B cell (primary cell): ENCODE measurements around the gene SLFN12. TPM values are rescaled to one million over a fixed set of nuclear protein-coding genes. Genes with fewer than 3 reads are reported as not detected.

Experiments used
- ATAC-seq: fragments of 200-7000 bp; cut with Tn5 transposase; one replicate; pipeline ENCODE4 v1.10.0; 2021; ENCODE audit warnings: low read depth, mild to moderate bottlenecking, moderate number of reproducible peaks, moderate library complexity
- CTCF ChIA-PET: fragments of 350-600 bp; sonication (Branson Sonifier 250); formaldehyde crosslinking; loops from one replicate; lab custom pipeline; 2021; ENCODE audit warnings: antibody characterized with exemption, inconsistent platforms; lab: Charles Lee
- POLR2A ChIA-PET: fragments of 350-600 bp; sonication (Branson Sonifier 250); formaldehyde crosslinking; loops from one replicate; lab custom pipeline; 2021; ENCODE audit warnings: antibody characterized with exemption; lab: Charles Lee
- DNase-seq: peaks from one replicate; pipeline ENCODE4 v3.0.0; 2013
- H2AFZ ChIP-seq: 2 replicates; pipeline ENCODE4 v1.6.1; 2012; ENCODE audit warnings: mild to moderate bottlenecking, low read depth, low read length; ENCODE audit not compliant: insufficient read depth, poor library complexity, severe bottlenecking
- H3K27ac ChIP-seq, 2 donors: 1 replicate in 1 of 2; 2 replicates in 1 of 2; pipeline ENCODE4 v1.5.1; 2012 to 2013; ENCODE audit warnings: low read length in 2 of 2, mild to moderate bottlenecking in 2 of 2, moderate library complexity in 1 of 2
- H3K27me3 ChIP-seq, 4 experiments: fragments of 200-600 bp in 1 of 4; sonication (generic) in 1 of 4; replicated peaks in 1 of 4; 1 replicate in 2 of 4; 2 replicates in 2 of 4; pipeline versions ENCODE4 v1.6.1 to v1.7.0; 2013 to 2016; ENCODE audit warnings: low read length in 3 of 4, mild to moderate bottlenecking in 2 of 4, mixed read lengths in 1 of 4, moderate library complexity in 1 of 4; ENCODE audit not compliant: insufficient read depth in 4 of 4, control insufficient read depth in 3 of 4; ENCODE audit errors: control extremely low read depth in 1 of 4
- H3K36me3 ChIP-seq, 2 experiments: replicated peaks in 1 of 2; 1 replicate in 1 of 2; 2 replicates in 1 of 2; pipeline versions ENCODE4 v1.6.1 to v1.7.1; 2013; ENCODE audit warnings: low read length in 1 of 2; ENCODE audit not compliant: insufficient read depth in 2 of 2, control insufficient read depth in 1 of 2; ENCODE audit errors: control extremely low read depth in 1 of 2, extremely low read depth in 1 of 2
- H3K4me1 ChIP-seq, 2 donors: fragments of 200-600 bp in 1 of 2; sonication (generic) in 1 of 2; 1 replicate in 1 of 2; 2 replicates in 1 of 2; pipeline versions ENCODE4 v1.5.1 to v1.6.1; 2013 to 2017; ENCODE audit warnings: low read length in 2 of 2; ENCODE audit not compliant: control insufficient read depth in 2 of 2, insufficient read depth in 2 of 2
- H3K4me2 ChIP-seq: replicated peaks from 2 replicates; pipeline ENCODE3; 2012; ENCODE audit warnings: mild to moderate bottlenecking, low read depth, low read length; ENCODE audit not compliant: poor library complexity, severe bottlenecking
- H3K4me3 ChIP-seq, 5 experiments: fragments of 200-600 bp in 1 of 5; sonication (generic) in 1 of 5; 1 replicate in 3 of 5; 2 replicates in 2 of 5; pipeline versions ENCODE4 v1.5.1 to v1.7.0; 2011 to 2016; ENCODE audit warnings: low read length in 4 of 5, mild to moderate bottlenecking in 4 of 5, low read depth in 2 of 5, control low read depth in 1 of 5, moderate library complexity in 1 of 5; ENCODE audit not compliant: insufficient read depth in 1 of 5; ENCODE audit errors: control extremely low read depth in 1 of 5, extremely low read depth in 1 of 5
- H3K79me2 ChIP-seq: fragments of 200-600 bp; sonication (generic); one replicate; pipeline ENCODE4 v1.6.0; 2016; ENCODE audit warnings: low read length; ENCODE audit not compliant: control insufficient read depth, insufficient read depth
- H3K9ac ChIP-seq: fragments of 200-600 bp; sonication (generic); 2 replicates; pipeline ENCODE4 v1.6.1; 2017; ENCODE audit warnings: mild to moderate bottlenecking, low read length, moderate library complexity
- H3K9me3 ChIP-seq, 3 donors: one replicate each; pipeline versions ENCODE4 v1.6.1 to v1.7.1; 2013; ENCODE audit warnings: low read length in 2 of 3; ENCODE audit not compliant: control insufficient read depth in 2 of 3, insufficient read depth in 1 of 3; ENCODE audit errors: control extremely low read depth in 1 of 3
- H4K20me1 ChIP-seq: 2 replicates; pipeline ENCODE4 v1.6.0; 2012; ENCODE audit warnings: mild to moderate bottlenecking, low read length; ENCODE audit not compliant: insufficient read depth, control insufficient read depth, poor library complexity, severe bottlenecking
- H3K27ac Mint-ChIP-seq: one replicate; pipeline ENCODE4 v1.8.0; 2021; ENCODE audit warnings: mixed read lengths
- H3K27me3 Mint-ChIP-seq: one replicate; pipeline ENCODE4 v1.8.0; 2021; ENCODE audit warnings: mixed read lengths
- H3K4me1 Mint-ChIP-seq: one replicate; pipeline ENCODE4 v1.8.0; 2021; ENCODE audit warnings: mixed read lengths
- H3K4me3 Mint-ChIP-seq: one replicate; pipeline ENCODE4 v1.8.0; 2021; ENCODE audit warnings: mixed read lengths
- H3K9me3 Mint-ChIP-seq: one replicate; pipeline ENCODE4 v1.8.0; 2022; ENCODE audit warnings: mixed read lengths; ENCODE audit not compliant: insufficient read depth
- EZH2 ChIP-seq: IDR thresholded peaks from 2 replicates; pipeline ENCODE4 v1.6.1; 2012; ENCODE audit warnings: borderline replicate concordance, low read depth, mild to moderate bottlenecking, moderate library complexity, low read length; ENCODE audit not compliant: insufficient read depth, poor library complexity, severe bottlenecking
- WGBS: methylation state at CpG from one replicate; pipeline ENCODE4 v1.1.5; 2013; ENCODE audit warnings: missing lambda C conversion rate; ENCODE audit not compliant: insufficient coverage; 5-methylcytosine and 5-hydroxymethylcytosine counted together
- intact Hi-C: fragments of 100-400 bp; cut with micrococcal nuclease; formaldehyde crosslinking; loops from one replicate; pipeline ENCODE4 v1.10.0; 2022
- polyA minus RNA-seq: library from RNA; depleted of rRNA, polyadenylated mRNA; stranded (reverse); fragments of >200 nt; gene quantifications from 2 replicates; pipeline ENCODE4 v1.2.3, GENCODE V29; 2012
- polyA plus RNA-seq: library from polyadenylated mRNA; depleted of rRNA; stranded (reverse); fragments of >200 nt; gene quantifications from 2 replicates; pipeline ENCODE4 v1.2.3, GENCODE V29; 2012
- total RNA-seq, 2 donors: library from RNA; stranded (reverse); fragments of 120-200 nt in 1 of 2; gene quantifications; 1 replicate in 1 of 2; 2 replicates in 1 of 2; pipeline versions ENCODE4 v1.2.3 to v1.2.4, GENCODE V29; 2013 to 2022
- TF ChIP-seq, protein P1 (sequence below): fragments of 200-600 bp; IDR thresholded peaks from one replicate; pipeline ENCODE4 v1.8.0; 2022; ENCODE audit warnings: antibody characterized with exemption, mild to moderate bottlenecking

The SLFN12 gene
- 8.0 and 10.4 TPM in 2 replicates for total RNA-seq
- total RNA-seq (2013), result 7.9 TPM
- 1.9 and 2.5 TPM in 2 replicates for polyA plus RNA-seq
- polyA minus RNA-seq, result 1.6 and 3.7 TPM in 2 replicates

DNA sequence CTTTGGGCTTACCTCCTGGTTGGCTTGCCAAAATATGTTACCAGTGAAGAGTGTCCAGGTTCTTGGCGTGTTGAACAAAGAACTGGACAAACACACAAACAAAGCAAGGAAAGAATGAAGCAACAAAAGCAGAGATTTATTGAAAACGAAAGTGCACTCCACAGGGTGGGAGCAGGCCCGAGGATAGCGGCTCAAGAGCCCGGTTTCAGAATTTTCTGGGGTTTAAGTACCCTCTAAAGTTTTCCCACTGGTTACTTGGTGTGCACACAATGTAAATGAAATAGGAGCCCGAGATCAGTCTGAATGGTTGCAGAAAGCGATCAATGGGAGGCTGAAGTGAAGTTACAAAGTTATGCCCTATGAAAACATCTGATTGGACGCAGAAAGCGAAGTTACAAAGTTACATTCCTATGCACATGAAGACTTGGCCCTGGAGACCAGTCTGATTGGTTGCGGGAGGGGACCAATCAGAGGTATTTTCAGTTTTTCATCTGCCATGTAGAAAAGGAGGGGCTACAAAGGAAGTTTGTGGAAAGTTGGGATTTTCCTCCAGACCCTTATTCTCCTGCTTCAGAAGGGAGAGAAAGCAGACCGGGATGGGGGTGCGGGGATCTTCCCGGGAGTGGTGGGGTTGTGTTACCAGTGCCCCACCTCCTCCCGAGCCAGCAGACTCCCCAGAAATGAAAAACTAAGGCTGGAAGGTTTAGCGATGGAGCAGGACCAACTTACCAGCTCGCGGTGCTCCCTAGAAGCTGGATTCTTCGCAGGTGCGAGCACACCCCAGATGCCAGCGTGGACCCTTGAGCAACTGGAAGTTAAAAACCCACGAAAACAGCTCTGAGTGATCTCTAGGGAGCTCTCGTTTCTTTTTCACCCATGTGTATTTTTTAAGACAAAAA is at the start of gene SLFN12:
Gene SLFN12 (minus strand): TSS at position 325 of the 899 bp plus-strand sequence. CDS start 9,472 bp downstream, outside the sequence.
- peak within 1 kb of the TSS; percentile 74 to 96 (median 90) for H3K4me3 ChIP-seq
- H3K27me3 Mint-ChIP-seq, result no peaks in the 10 kb centered on the region
- intact Hi-C loops, result loop anchor here (1.0 to 2.0 kb wide), 6 partner anchors 16 to 188 kb away; partner anchors contain the start of genes SLFN11 and SLFN13
- peak within 1 kb of the TSS; percentile 38 to 65 for H3K27ac ChIP-seq
- ATAC-seq (peak; percentile 92), DNase-seq (peak; percentile 81)
- peak within 1 kb of the TSS; percentile 97 for H2AFZ ChIP-seq
- no peaks in the 10 kb centered on the region for H3K27me3 ChIP-seq
- no peaks in the 10 kb centered on the region for H3K9me3 ChIP-seq
- CTCF ChIA-PET, result interaction anchor here (0.7 to 3.2 kb wide), 7 partner anchors 12 to 120 kb away, joined by 3 to 20 read pairs (median 6); partner anchors contain the start of gene SLFN13
- no peaks in the 10 kb centered on the region for H3K9me3 Mint-ChIP-seq
- no peaks in the 10 kb centered on the region for H4K20me1 ChIP-seq
- peaks cover 18 to 22% of the 10 kb centered on the region in 2 donors for H3K4me1 ChIP-seq
- peak within 1 kb of the TSS; percentile 75 for H3K4me2 ChIP-seq
- peak within 1 kb of the TSS; percentile 95 for H3K27ac Mint-ChIP-seq
- WGBS, result 3% methylated on average over 16 of the region's 22 CpGs
- peaks cover 24% of the 10 kb centered on the region for H3K4me1 Mint-ChIP-seq
- H3K79me2 ChIP-seq, result peaks cover 33% of the 10 kb centered on the region
- H3K4me3 Mint-ChIP-seq, result peak within 1 kb of the TSS; percentile 99
- POLR2A ChIA-PET, result interaction anchor here (0.8 to 1.3 kb wide), 4 partner anchors 15 to 121 kb away, joined by 3 to 4 read pairs (median 4); partner anchors contain the start of gene SLFN11
- TF ChIP-seq EZH2, result no peak
- TF ChIP-seq, protein P1, sequence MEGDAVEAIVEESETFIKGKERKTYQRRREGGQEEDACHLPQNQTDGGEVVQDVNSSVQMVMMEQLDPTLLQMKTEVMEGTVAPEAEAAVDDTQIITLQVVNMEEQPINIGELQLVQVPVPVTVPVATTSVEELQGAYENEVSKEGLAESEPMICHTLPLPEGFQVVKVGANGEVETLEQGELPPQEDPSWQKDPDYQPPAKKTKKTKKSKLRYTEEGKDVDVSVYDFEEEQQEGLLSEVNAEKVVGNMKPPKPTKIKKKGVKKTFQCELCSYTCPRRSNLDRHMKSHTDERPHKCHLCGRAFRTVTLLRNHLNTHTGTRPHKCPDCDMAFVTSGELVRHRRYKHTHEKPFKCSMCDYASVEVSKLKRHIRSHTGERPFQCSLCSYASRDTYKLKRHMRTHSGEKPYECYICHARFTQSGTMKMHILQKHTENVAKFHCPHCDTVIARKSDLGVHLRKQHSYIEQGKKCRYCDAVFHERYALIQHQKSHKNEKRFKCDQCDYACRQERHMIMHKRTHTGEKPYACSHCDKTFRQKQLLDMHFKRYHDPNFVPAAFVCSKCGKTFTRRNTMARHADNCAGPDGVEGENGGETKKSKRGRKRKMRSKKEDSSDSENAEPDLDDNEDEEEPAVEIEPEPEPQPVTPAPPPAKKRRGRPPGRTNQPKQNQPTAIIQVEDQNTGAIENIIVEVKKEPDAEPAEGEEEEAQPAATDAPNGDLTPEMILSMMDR, result no peak
- peak within 1 kb of the TSS; percentile 80 for H3K9ac ChIP-seq
- no peaks in the 10 kb centered on the region for H3K36me3 ChIP-seq

DNA sequence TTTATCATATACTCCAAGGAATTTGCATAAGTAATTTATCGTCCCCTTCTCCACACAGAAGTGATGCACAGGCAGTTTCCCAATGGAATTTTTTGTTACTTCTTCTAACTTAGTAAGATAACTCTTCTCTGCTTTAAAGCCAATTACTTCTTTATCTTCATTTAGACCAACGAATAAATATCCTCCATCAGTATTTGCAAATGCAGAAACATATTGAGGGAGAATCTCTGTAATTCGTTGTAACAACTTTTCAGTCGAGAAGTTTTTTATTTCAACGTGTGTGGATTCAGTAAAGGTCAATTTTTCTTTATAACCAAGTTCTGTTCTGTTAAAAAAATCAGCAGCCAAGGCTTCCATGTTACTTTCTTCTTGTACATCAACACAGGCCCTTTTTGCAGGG is 47.0 kb upstream of the SLFN12 start:
- H3K4me3 ChIP-seq, result no peak overlapping the region
- no peak overlapping the region for H3K9ac ChIP-seq
- H3K79me2 ChIP-seq, result no peaks in the 10 kb centered on the region
- no peaks in the 10 kb centered on the region for H3K4me1 Mint-ChIP-seq
- no peak overlapping the region for H3K4me2 ChIP-seq
- no peak overlapping the region for H3K27ac Mint-ChIP-seq
- H3K27me3 Mint-ChIP-seq, result peaks cover 11% of the 10 kb centered on the region
- no peaks in the 10 kb centered on the region for H3K9me3 Mint-ChIP-seq
- H3K27ac ChIP-seq, result no peak overlapping the region
- TF ChIP-seq, protein P1, result no peak
- TF ChIP-seq EZH2, result no peak
- no peaks in the 10 kb centered on the region for H3K27me3 ChIP-seq
- WGBS, result 100% methylated on average over 1 of the region's 5 CpGs
- no peak overlapping the region for H2AFZ ChIP-seq
- peaks cover 3 to 22% (median 3%) of the 10 kb centered on the region in 3 donors for H3K9me3 ChIP-seq
- H3K4me3 Mint-ChIP-seq, result no peak overlapping the region
- intact Hi-C loops, result no loop called here
- no peaks in the 10 kb centered on the region for H3K4me1 ChIP-seq
- POLR2A ChIA-PET, result no interaction called here
- CTCF ChIA-PET, result no interaction called here
- ATAC-seq, result no peak
- H3K36me3 ChIP-seq, result no peaks in the 10 kb centered on the region
- H4K20me1 ChIP-seq, result no peaks in the 10 kb centered on the region
- DNase-seq, result no peak
